ENCODE measurements around the gene SEMA3D.
A peak's percentile ranks its signal among the peaks of the same experiment; 100 is the strongest.

The SEMA3D gene

DNA sequence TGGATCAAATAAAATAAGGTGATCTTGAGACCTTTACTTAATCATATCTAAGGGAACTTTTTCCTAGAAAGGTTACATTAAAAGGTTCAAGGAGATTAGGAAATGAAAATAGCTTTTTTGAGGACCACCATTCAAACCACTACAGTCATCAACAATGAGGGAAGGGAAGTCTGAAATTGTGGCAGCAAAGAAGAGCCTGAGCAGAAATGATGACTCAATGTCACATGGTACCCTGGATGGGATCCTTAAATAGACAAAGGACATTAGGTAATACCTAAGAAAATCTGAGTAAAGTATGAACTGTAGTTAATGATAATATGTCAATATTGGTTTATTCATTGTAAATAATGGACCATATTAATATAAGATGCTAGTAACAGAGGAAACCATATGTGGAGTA is 236.0 kb downstream of the SEMA3D start:
- Mint-ChIP-seq H3K4me1 (peaks cover 13% of the 10 kb centered on the region), H3K27ac (peak overlapping the region; percentile 3), H3K36me3 (ENCODE audit: low read depth) (no peaks in the 10 kb centered on the region), H3K4me3 (no peak overlapping the region), H3K27me3 (ENCODE audit: low read depth, poor library complexity) (no peaks in the 10 kb centered on the region), H3K9me3 (peaks cover 7% of the 10 kb centered on the region)
- TF ChIP-seq, protein P1, sequence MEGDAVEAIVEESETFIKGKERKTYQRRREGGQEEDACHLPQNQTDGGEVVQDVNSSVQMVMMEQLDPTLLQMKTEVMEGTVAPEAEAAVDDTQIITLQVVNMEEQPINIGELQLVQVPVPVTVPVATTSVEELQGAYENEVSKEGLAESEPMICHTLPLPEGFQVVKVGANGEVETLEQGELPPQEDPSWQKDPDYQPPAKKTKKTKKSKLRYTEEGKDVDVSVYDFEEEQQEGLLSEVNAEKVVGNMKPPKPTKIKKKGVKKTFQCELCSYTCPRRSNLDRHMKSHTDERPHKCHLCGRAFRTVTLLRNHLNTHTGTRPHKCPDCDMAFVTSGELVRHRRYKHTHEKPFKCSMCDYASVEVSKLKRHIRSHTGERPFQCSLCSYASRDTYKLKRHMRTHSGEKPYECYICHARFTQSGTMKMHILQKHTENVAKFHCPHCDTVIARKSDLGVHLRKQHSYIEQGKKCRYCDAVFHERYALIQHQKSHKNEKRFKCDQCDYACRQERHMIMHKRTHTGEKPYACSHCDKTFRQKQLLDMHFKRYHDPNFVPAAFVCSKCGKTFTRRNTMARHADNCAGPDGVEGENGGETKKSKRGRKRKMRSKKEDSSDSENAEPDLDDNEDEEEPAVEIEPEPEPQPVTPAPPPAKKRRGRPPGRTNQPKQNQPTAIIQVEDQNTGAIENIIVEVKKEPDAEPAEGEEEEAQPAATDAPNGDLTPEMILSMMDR (IDR thresholded peaks at IDR 0.05) = no peak
- DNase-seq = no peak

DNA sequence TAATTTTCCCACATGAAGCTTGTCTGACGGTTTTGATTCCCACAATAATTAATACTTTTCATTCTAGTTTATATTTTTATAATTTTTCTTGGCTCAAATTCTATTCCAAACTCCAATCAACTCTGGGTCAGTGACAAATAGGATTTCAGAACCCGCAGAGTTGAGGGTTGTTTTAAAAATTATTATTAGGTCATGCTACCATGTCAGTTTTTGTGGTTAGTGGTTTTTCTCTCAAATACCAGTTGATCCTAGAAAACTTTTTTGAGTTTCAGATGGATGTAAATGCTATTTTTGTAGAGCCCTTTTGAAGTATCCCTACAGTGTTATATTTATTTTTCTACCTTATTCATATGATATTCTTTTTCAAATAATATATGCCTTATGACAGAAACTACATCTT is 237.4 kb downstream of the SEMA3D start:
- no peak for DNase-seq
- Mint-ChIP-seq H3K27ac (no peak overlapping the region), H3K9me3 (no peaks in the 10 kb centered on the region), H3K4me3 (no peak overlapping the region), H3K27me3 (ENCODE audit: low read depth, poor library complexity) (no peaks in the 10 kb centered on the region), H3K36me3 (ENCODE audit: low read depth) (no peaks in the 10 kb centered on the region), H3K4me1 (peaks cover 13% of the 10 kb centered on the region)
- TF ChIP-seq, protein P1 (IDR thresholded peaks at IDR 0.05) = no peak

DNA sequence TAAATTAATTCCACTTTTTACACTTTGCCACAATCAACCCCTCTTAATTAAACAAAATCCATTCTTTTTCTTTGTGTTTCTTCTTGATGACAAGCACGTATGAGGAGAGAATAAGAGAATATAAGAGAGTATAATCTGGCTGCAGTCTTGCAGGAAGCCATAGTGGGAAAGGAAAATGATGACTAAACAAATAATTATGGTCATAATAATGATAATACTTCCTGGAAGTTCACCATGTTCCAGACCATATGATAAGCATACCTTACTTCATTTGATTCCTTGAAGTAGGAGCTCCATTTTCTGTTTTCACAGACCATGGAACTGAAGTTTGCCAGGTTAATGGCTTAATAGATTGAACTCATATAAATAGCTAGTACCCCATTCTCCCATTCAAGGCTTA is 237.8 kb downstream of the SEMA3D start:
- Mint-ChIP-seq H3K27ac (no peak overlapping the region), H3K36me3 (ENCODE audit: low read depth) (no peaks in the 10 kb centered on the region), H3K4me3 (no peak overlapping the region), H3K9me3 (no peaks in the 10 kb centered on the region), H3K27me3 (ENCODE audit: low read depth, poor library complexity) (no peaks in the 10 kb centered on the region), H3K4me1 (peaks cover 13% of the 10 kb centered on the region)
- TF ChIP-seq, protein P1 (IDR thresholded peaks at IDR 0.05) = no peak
- DNase-seq = no peak

DNA sequence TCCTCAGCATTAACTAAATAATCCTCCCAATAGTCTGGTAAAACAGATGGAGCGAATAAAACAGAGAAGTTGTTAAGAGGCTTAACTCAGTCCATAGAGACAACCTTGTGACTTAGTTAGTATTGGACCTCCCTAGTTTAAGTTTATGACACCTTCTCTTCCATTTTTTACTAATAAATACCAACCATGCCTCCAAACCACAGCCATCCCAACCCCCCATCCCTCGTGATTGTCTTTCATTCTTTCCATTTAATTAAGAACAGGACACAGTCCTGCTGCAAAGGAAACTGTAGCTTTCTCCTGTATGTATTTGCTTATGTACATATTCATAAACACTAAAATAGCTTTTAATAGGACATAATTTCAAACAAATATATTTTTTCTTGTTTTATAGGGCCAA is 238.2 kb downstream of the SEMA3D start:
- H3K4me1 Mint-ChIP-seq = peaks cover 13% of the 10 kb centered on the region
- no peak overlapping the region for H3K4me3 Mint-ChIP-seq
- DNase-seq = no peak
- no peak overlapping the region for H3K27ac Mint-ChIP-seq
- TF ChIP-seq, protein P1 (IDR thresholded peaks at IDR 0.05) = no peak
- H3K9me3 Mint-ChIP-seq = no peaks in the 10 kb centered on the region
- H3K36me3 Mint-ChIP-seq (ENCODE audit: low read depth) = no peaks in the 10 kb centered on the region
- H3K27me3 Mint-ChIP-seq (ENCODE audit: low read depth, poor library complexity) = no peaks in the 10 kb centered on the region

DNA sequence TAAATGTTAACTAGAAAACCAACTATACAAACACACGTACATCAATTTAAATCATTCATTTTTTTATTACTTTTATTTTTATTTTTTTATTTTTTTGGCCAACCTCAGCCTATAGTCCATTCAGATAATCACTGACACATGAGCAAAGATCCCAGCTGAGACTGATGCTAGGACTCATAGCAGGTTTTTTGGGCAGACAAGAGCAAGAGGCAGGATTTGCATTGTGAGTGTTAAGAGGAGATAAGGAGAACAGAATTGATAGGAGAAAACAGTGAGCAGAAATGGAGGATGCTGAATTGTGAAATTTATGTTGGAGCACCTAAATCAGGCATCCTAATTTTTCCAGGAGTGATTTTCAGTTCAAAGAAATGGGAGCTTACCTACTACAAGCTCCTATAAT is 240.3 kb downstream of the SEMA3D start:
- Mint-ChIP-seq H3K4me1 (no peaks in the 10 kb centered on the region), H3K27me3 (ENCODE audit: low read depth, poor library complexity) (no peaks in the 10 kb centered on the region), H3K9me3 (no peaks in the 10 kb centered on the region), H3K27ac (no peak overlapping the region), H3K4me3 (no peak overlapping the region), H3K36me3 (ENCODE audit: low read depth) (no peaks in the 10 kb centered on the region)
- DNase-seq = no peak
- TF ChIP-seq, protein P1 (IDR thresholded peaks at IDR 0.05) = no peak
